ENCODE results near the gene PYGB. TPM values are rescaled to one million over a fixed set of nuclear protein-coding genes. Genes with fewer than 3 reads are reported as not detected.

PYGB gene
- total and polyA plus RNA-seq, 2 donors (not counting 1 experiment from before 2014, with no cell fraction given) = 22.5 to 30.6 TPM

DNA sequence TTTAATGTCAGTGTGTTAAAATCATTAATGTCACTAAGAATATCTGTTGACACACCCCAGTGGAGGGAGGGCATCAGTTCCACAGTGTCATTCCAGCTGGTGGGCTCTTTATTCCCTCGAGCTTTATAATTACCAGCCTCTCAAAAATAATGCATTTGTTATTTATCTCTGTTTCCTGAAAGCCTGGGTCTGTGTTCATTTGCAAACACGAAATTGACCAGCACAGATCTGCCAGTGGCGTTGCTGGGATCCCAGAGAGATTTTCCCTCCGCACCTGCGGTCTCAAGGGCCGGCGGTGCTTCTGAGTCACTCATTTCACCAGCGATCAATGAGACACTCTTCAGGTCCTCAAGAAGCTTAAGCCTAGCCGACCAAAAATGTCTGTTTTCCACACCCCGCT lies 5.7 kb upstream of the PYGB start:
- Mint-ChIP-seq H3K4me3 (no peak overlapping the region), H3K9me3 (ENCODE audit: insufficient read depth) (peaks cover 6% of the 10 kb centered on the region), H3K27me3 (peaks cover 33% of the 10 kb centered on the region), H3K4me1 (peaks cover 12% of the 10 kb centered on the region), H3K27ac (no peak overlapping the region)
- intact Hi-C loops (cut with micrococcal nuclease) = no loop called here
- no peak overlapping the region for H3K27ac ChIP-seq (ENCODE audit: low read length in 2 of 2)
- DNase-seq (no peak), ATAC-seq (ENCODE audit: low read depth) (no peak)
- WGBS (ENCODE audit: insufficient coverage) = 95% methylated on average over 10 of the region's 10 CpGs
- ChIA-PET POLR2A (no interaction called here), CTCF (no interaction called here)
- no peak overlapping the region for H3K9ac ChIP-seq (ENCODE audit: low read length)
- TF ChIP-seq, protein P1, sequence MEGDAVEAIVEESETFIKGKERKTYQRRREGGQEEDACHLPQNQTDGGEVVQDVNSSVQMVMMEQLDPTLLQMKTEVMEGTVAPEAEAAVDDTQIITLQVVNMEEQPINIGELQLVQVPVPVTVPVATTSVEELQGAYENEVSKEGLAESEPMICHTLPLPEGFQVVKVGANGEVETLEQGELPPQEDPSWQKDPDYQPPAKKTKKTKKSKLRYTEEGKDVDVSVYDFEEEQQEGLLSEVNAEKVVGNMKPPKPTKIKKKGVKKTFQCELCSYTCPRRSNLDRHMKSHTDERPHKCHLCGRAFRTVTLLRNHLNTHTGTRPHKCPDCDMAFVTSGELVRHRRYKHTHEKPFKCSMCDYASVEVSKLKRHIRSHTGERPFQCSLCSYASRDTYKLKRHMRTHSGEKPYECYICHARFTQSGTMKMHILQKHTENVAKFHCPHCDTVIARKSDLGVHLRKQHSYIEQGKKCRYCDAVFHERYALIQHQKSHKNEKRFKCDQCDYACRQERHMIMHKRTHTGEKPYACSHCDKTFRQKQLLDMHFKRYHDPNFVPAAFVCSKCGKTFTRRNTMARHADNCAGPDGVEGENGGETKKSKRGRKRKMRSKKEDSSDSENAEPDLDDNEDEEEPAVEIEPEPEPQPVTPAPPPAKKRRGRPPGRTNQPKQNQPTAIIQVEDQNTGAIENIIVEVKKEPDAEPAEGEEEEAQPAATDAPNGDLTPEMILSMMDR (IDR thresholded peaks at IDR 0.05) = no peak
- TF ChIP-seq EZH2 (IDR thresholded peaks at IDR 0.05; ENCODE audit: borderline replicate concordance, insufficient read depth, low read depth, low read length, poor library complexity, severe bottlenecking) = no peak
- no peak overlapping the region for H2AFZ ChIP-seq (ENCODE audit: insufficient read depth, low read depth, low read length, poor library complexity, severe bottlenecking)
- H3K79me2 ChIP-seq (ENCODE audit: control insufficient read depth, insufficient read depth, low read length) = peaks cover 5% of the 10 kb centered on the region
- no peaks in the 10 kb centered on the region for H4K20me1 ChIP-seq (ENCODE audit: control insufficient read depth, insufficient read depth, low read length, poor library complexity, severe bottlenecking)
- no peak overlapping the region for H3K4me2 ChIP-seq (replicated peaks; ENCODE audit: low read depth, low read length, poor library complexity, severe bottlenecking)
- H3K36me3 ChIP-seq (replicated peaks in 1 of 2; ENCODE audit: control extremely low read depth in 1 of 2, control insufficient read depth in 1 of 2, extremely low read depth in 1 of 2, insufficient read depth in 2 of 2, low read length in 1 of 2) = no peaks in the 10 kb centered on the region
- no peak overlapping the region for H3K4me3 ChIP-seq (ENCODE audit: control extremely low read depth in 1 of 5, extremely low read depth in 1 of 5, insufficient read depth in 1 of 5, low read depth in 2 of 5, low read length in 4 of 5)
- H3K9me3 ChIP-seq (ENCODE audit: control extremely low read depth in 1 of 3, control insufficient read depth in 2 of 3, insufficient read depth in 1 of 3, low read length in 2 of 3) = peaks cover 0 to 5% (median 0%) of the 10 kb centered on the region in 3 donors
- H3K4me1 ChIP-seq (ENCODE audit: control insufficient read depth in 2 of 2, insufficient read depth in 2 of 2, low read length in 2 of 2) = peaks cover 11% of the 10 kb centered on the region in 2 donors
- peaks cover 0 to 16% (median 3%) of the 10 kb centered on the region in 4 experiments for H3K27me3 ChIP-seq (replicated peaks in 1 of 4; ENCODE audit: control extremely low read depth in 1 of 4, control insufficient read depth in 3 of 4, insufficient read depth in 4 of 4, low read length in 3 of 4)

DNA sequence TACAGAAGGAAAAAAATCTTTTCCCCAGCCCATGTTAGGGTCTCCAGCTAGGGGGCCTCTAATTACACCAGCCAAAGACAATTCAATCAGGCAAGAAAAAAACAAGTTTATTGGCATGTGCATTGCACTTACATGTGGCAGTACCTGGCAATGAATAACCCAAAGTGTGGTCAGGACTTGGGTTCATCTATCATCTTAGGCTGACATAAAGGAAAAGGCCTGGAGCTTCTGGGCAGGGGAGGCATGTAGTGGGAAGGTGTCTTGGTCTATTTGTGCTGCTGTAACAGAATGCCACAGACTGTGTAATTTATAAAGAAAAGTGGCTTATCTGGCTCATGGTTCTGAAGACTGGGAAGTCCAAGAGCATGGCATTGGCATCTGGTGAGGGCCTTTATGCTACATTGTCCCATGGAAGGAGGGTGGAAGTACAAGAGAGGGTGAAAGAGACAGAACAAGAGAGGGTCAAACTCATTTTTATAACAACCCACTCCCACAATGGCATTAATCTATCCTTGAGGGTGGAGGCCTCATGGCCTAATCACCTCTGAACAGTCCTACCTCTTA lies 4.4 kb upstream of the PYGB start:
- Mint-ChIP-seq H3K4me1 (peaks cover 17% of the 10 kb centered on the region), H3K4me3 (no peak overlapping the region), H3K27me3 (peaks cover 26% of the 10 kb centered on the region), H3K9me3 (ENCODE audit: insufficient read depth) (peaks cover 6% of the 10 kb centered on the region), H3K27ac (no peak overlapping the region)
- ChIA-PET CTCF (no interaction called here), POLR2A (no interaction called here)
- no peak overlapping the region for H3K4me2 ChIP-seq (replicated peaks; ENCODE audit: low read depth, low read length, poor library complexity, severe bottlenecking)
- peaks cover 0 to 5% (median 0%) of the 10 kb centered on the region in 3 donors for H3K9me3 ChIP-seq (ENCODE audit: control extremely low read depth in 1 of 3, control insufficient read depth in 2 of 3, insufficient read depth in 1 of 3, low read length in 2 of 3)
- H3K27me3 ChIP-seq (replicated peaks in 1 of 4; ENCODE audit: control extremely low read depth in 1 of 4, control insufficient read depth in 3 of 4, insufficient read depth in 4 of 4, low read length in 3 of 4) = peaks cover 0 to 11% (median 3%) of the 10 kb centered on the region in 4 experiments
- H4K20me1 ChIP-seq (ENCODE audit: control insufficient read depth, insufficient read depth, low read length, poor library complexity, severe bottlenecking) = no peaks in the 10 kb centered on the region
- DNase-seq = no peak
- H3K4me1 ChIP-seq (ENCODE audit: control insufficient read depth in 2 of 2, insufficient read depth in 2 of 2, low read length in 2 of 2) = peaks cover 12 to 14% of the 10 kb centered on the region in 2 donors
- no peak for TF ChIP-seq EZH2 (IDR thresholded peaks at IDR 0.05; ENCODE audit: borderline replicate concordance, insufficient read depth, low read depth, low read length, poor library complexity, severe bottlenecking)
- TF ChIP-seq, protein P1 (IDR thresholded peaks at IDR 0.05) = no peak
- intact Hi-C loops (cut with micrococcal nuclease) = no loop called here
- H3K36me3 ChIP-seq (replicated peaks in 1 of 2; ENCODE audit: control extremely low read depth in 1 of 2, control insufficient read depth in 1 of 2, extremely low read depth in 1 of 2, insufficient read depth in 2 of 2, low read length in 1 of 2) = no peaks in the 10 kb centered on the region
- peaks cover 15% of the 10 kb centered on the region for H3K79me2 ChIP-seq (ENCODE audit: control insufficient read depth, insufficient read depth, low read length)
- H3K9ac ChIP-seq (ENCODE audit: low read length) = no peak overlapping the region
- H2AFZ ChIP-seq (ENCODE audit: insufficient read depth, low read depth, low read length, poor library complexity, severe bottlenecking) = no peak overlapping the region
- no peak for ATAC-seq (ENCODE audit: low read depth)
- no peak overlapping the region for H3K4me3 ChIP-seq (ENCODE audit: control extremely low read depth in 1 of 5, extremely low read depth in 1 of 5, insufficient read depth in 1 of 5, low read depth in 2 of 5, low read length in 4 of 5)
- no peak overlapping the region for H3K27ac ChIP-seq (ENCODE audit: low read length in 2 of 2)

Measured in B cell (primary cell).